GM23338 (cell line): ENCODE results near the gene RBM33. TPM values are rescaled to one million over a fixed set of nuclear protein-coding genes. Genes with fewer than 3 reads are reported as not detected.

Source experiments
- ATAC-seq: fragments of 200-7000 bp; cut with Tn5 transposase; 3 replicates; pipeline ENCODE4 v1.9.1; 2020
- DNase-seq: peaks from one replicate; pipeline ENCODE4 v3.0.0-alpha.2; 2015; ENCODE audit warnings: low spot score
- H2AFZ ChIP-seq: fragments of 200-600 bp; sonication (generic); 2 replicates; pipeline ENCODE4 v1.8.0; 2016; ENCODE audit warnings: antibody characterized with exemption, mild to moderate bottlenecking, moderate library complexity
- H3F3A ChIP-seq: fragments of 200-600 bp; sonication (generic); replicated peaks from 2 replicates; pipeline ENCODE4 v1.8.0; 2017; ENCODE audit warnings: antibody characterized with exemption, mixed run types, low read depth
- H3K27ac ChIP-seq: fragments of 200-600 bp; sonication (generic); 2 replicates; pipeline ENCODE4 v1.6.1; 2016; ENCODE audit warnings: low read depth
- H3K27me3 ChIP-seq: fragments of 200-600 bp; sonication (generic); 2 replicates; pipeline ENCODE4 v1.8.0; 2016; ENCODE audit warnings: mild to moderate bottlenecking, mixed run types, moderate library complexity; ENCODE audit not compliant: insufficient read depth
- H3K36me3 ChIP-seq: fragments of 200-600 bp; sonication (generic); 2 replicates; pipeline ENCODE4 v1.8.0; 2016; ENCODE audit warnings: mild to moderate bottlenecking; ENCODE audit not compliant: insufficient read depth
- H3K4me1 ChIP-seq: fragments of 200-600 bp; sonication (generic); 2 replicates; pipeline ENCODE4 v1.8.0; 2016; ENCODE audit warnings: mild to moderate bottlenecking, moderate library complexity; ENCODE audit not compliant: insufficient read depth
- H3K4me2 ChIP-seq: fragments of 200-600 bp; sonication (generic); 2 replicates; pipeline ENCODE4 v1.7.1; 2017; ENCODE audit warnings: mixed run types
- H3K4me3 ChIP-seq: fragments of 200-600 bp; sonication (generic); 2 replicates; pipeline ENCODE4 v1.6.1; 2016; ENCODE audit warnings: mixed run types
- H3K79me2 ChIP-seq: fragments of 200-600 bp; sonication (generic); replicated peaks from 2 replicates; pipeline ENCODE4 v1.8.0; 2017; ENCODE audit warnings: mild to moderate bottlenecking; ENCODE audit not compliant: insufficient read depth
- H3K9me2 ChIP-seq: fragments of 200-600 bp; sonication (generic); 2 replicates; pipeline ENCODE4 v1.8.0; 2017; ENCODE audit not compliant: insufficient read depth
- H4K20me1 ChIP-seq: fragments of 200-600 bp; sonication (generic); replicated peaks from 2 replicates; pipeline ENCODE4 v1.8.0; 2017; ENCODE audit warnings: mild to moderate bottlenecking; ENCODE audit not compliant: insufficient read depth
- H3K27ac Mint-ChIP-seq: 2 replicates; pipeline ENCODE4 v1.8.0; 2020; ENCODE audit warnings: inconsistent platforms, mild to moderate bottlenecking, moderate library complexity, mixed read lengths
- H3K27me3 Mint-ChIP-seq: 3 replicates; pipeline ENCODE4 v1.8.0; 2022; ENCODE audit warnings: low read depth, mild to moderate bottlenecking, moderate library complexity, mixed read lengths, inconsistent platforms; ENCODE audit not compliant: insufficient read depth, poor library complexity
- H3K36me3 Mint-ChIP-seq: 3 replicates; pipeline ENCODE4 v1.8.0; 2021; ENCODE audit warnings: low read depth, mild to moderate bottlenecking, inconsistent platforms, moderate library complexity, mixed read lengths
- H3K4me1 Mint-ChIP-seq: 3 replicates; pipeline ENCODE4 v1.8.0; 2020; ENCODE audit warnings: mild to moderate bottlenecking, inconsistent platforms, mixed read lengths
- H3K4me3 Mint-ChIP-seq: 3 replicates; pipeline ENCODE4 v1.8.0; 2021; ENCODE audit warnings: moderate library complexity, mild to moderate bottlenecking, inconsistent platforms, mixed read lengths
- H3K9me3 Mint-ChIP-seq: 3 replicates; pipeline ENCODE4 v1.8.0; 2020; ENCODE audit warnings: moderate library complexity, mild to moderate bottlenecking, inconsistent platforms, mixed read lengths
- CREB1 ChIP-seq: fragments of 250-450 bp; sonication (Bioruptor Pico); IDR thresholded peaks from 2 replicates; pipeline ENCODE4 v1.5.0; 2020; ENCODE audit warnings: low read depth, mild to moderate bottlenecking, moderate library complexity
- ETS1 ChIP-seq: IDR thresholded peaks from 2 replicates; pipeline ENCODE4 v1.6.1; 2016; ENCODE audit warnings: antibody characterized with exemption
- EZH2 ChIP-seq: fragments of 200-600 bp; sonication (generic); IDR thresholded peaks from one replicate; pipeline ENCODE4 v1.8.0; 2017; ENCODE audit warnings: antibody characterized with exemption, mild to moderate bottlenecking, low read depth; ENCODE audit not compliant: unreplicated experiment
- EZH2phosphoT487 ChIP-seq: fragments of 200-600 bp; sonication (generic); IDR thresholded peaks from one replicate; pipeline ENCODE4 v1.8.1; 2018; ENCODE audit warnings: antibody characterized with exemption; ENCODE audit not compliant: unreplicated experiment
- NANOG ChIP-seq: IDR thresholded peaks from 2 replicates; pipeline ENCODE4 v1.6.1; 2016; ENCODE audit warnings: antibody characterized with exemption, borderline replicate concordance
- REST ChIP-seq: IDR thresholded peaks from one replicate; pipeline ENCODE4 v1.6.1; 2018; ENCODE audit warnings: antibody characterized with exemption; ENCODE audit not compliant: unreplicated experiment
- STAT1 ChIP-seq: IDR thresholded peaks from one replicate; pipeline ENCODE4 v1.6.1; 2016; ENCODE audit warnings: antibody characterized with exemption; ENCODE audit not compliant: unreplicated experiment
- ZNF462 ChIP-seq: fragments of 250-450 bp; sonication (Bioruptor Pico); IDR thresholded peaks from 2 replicates; pipeline ENCODE4 v1.5.0; 2020; ENCODE audit warnings: mild to moderate bottlenecking, moderate library complexity
- polyA plus RNA-seq: library from polyadenylated mRNA; unstranded; fragments of >200 nt; fragmentation: Nextera tagmentation; extraction: Ambion mirVana; gene quantifications from 2 replicates; pipeline ENCODE4 v1.2.1, GENCODE V29; 2016
- total RNA-seq: library from RNA; depleted of rRNA; stranded (reverse); fragments of >200 nt; shearing (Covaris generic); gene quantifications from 2 replicates; pipeline ENCODE4 v1.2.3, GENCODE V29; 2014

RBM33 gene
- total and polyA plus RNA-seq, 2 experiments from 2014 or later: 47.7 to 94.7 TPM

GRCh38 chr7:155649588-155649987 lies 5.1 kb downstream of the RBM33 start:
- Mint-ChIP-seq H3K9me3 (peaks cover 8% of the 10 kb centered on the region; the same call in 2 of the 3 replicates), H3K4me3 (no peak overlapping the region), H3K4me1 (peaks cover 36% of the 10 kb centered on the region), H3K36me3 (peaks cover 34% of the 10 kb centered on the region), H3K27me3 (peaks cover 2% of the 10 kb centered on the region), H3K27ac (no peak overlapping the region)
- TF ChIP-seq REST (no peak), EZH2phosphoT487 (no peak), NANOG (no peak), ZNF462 (CRISPR knock-in tag) (no peak), ETS1 (no peak), EZH2 (no peak), CREB1 (CRISPR knock-in tag) (no peak), STAT1 (no peak)
- Histone ChIP-seq H3K27me3 (no peaks in the 10 kb centered on the region), H3K36me3 (no peaks in the 10 kb centered on the region), H3K4me1 (peaks cover 9% of the 10 kb centered on the region), H4K20me1 (peaks cover 37% of the 10 kb centered on the region), H3K27ac (no peak overlapping the region), H3F3A (no peaks in the 10 kb centered on the region), H3K9me2 (no peaks in the 10 kb centered on the region), H2AFZ (no peak overlapping the region), H3K4me3 (no peak overlapping the region), H3K4me2 (no peak overlapping the region), H3K79me2 (peaks cover 100% of the 10 kb centered on the region)
- no peak for ATAC-seq
- no peak for DNase-seq
